HG02678 (cell line): ENCODE measurements around the gene TCEAL4.
"Not testable (repeated sequence)": the region's sequence is repeated elsewhere in the genome, so short reads cannot be mapped to it uniquely, and the experiment has no call there.

Source experiments
- ATAC-seq: cut with Tn5 transposase; IDR thresholded peaks from one replicate; pipeline ENCODE4 v1.9.1; 2021; ENCODE audit warnings: mild to moderate bottlenecking, moderate library complexity; ENCODE audit not compliant: unreplicated experiment

TCEAL4 gene

DNA sequence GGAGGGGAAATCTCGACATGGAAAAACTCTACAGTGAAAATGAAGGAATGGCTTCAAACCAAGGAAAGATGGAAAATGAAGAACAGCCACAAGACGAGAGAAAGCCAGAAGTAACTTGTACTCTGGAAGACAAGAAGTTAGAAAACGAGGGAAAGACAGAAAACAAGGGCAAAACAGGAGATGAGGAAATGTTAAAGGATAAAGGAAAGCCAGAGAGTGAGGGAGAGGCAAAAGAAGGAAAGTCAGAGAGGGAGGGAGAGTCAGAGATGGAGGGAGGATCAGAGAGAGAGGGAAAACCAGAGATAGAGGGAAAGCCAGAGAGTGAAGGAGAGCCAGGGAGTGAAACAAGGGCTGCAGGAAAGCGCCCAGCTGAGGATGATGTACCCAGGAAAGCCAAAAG lies 1.3 kb downstream of the TCEAL4 start:
- no peak for ATAC-seq

GRCh38 chrX:103592295-103592694 lies 7.0 kb downstream of the TCEAL4 start:
- ATAC-seq, result not testable (repeated sequence)

- ATAC-seq, result not testable (repeated sequence)
Observed at GRCh38 chrX:103595202-103595601, 9.9 kb downstream of the TCEAL4 start.

DNA sequence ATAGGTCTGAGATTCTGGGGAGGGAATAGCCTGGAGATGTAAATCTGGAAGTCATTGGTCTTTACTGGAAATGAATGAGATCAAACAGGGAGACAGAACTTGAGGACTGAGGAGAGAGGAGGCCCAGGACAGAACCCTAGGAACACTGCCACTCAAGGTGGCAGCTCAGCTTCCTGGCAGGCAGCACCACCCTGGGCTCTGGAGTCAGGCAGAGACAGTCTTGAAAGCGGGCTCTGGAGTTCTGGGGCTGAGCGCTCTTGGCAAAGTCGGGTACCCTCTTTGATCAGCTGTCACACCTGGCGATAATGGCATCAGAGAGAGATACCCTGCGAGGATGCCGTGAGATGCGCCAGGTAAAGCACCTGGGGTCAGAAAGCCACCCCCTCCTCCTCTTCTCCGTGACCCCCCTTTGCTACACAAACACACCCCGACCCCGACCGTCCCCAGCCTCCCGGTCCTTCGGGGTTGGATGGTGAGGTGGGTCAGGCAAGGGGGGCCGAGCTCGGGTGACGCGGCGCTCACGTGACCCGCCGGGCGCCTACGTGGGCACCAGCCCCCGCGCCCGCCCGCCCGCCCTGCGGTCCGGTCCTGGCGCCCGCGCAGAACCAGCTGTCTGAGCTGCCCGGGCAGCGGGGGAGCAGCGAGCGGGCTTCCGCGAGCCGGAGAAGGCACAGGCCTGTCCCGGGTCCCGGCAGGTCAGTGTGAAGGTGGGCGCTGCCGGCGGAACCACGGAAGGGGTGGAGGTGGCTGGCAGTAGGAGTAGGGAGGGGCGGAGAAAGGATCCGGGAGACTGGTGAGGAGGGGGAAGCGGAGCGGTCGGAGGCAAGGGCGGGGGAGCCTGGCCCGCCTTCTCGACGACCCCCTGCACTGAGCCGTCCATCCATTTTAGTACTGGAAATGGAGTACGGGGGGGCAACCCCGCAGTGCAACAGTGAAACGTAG lies 22.3 kb downstream of the TCEAL4 start, which contains the start of gene TCEAL3:
Gene TCEAL3, plus strand, starts transcription at position 600 of the 942 bp plus-strand sequence. CDS start 1,102 bp downstream, outside the sequence.
- peak; percentile 83 for ATAC-seq

DNA sequence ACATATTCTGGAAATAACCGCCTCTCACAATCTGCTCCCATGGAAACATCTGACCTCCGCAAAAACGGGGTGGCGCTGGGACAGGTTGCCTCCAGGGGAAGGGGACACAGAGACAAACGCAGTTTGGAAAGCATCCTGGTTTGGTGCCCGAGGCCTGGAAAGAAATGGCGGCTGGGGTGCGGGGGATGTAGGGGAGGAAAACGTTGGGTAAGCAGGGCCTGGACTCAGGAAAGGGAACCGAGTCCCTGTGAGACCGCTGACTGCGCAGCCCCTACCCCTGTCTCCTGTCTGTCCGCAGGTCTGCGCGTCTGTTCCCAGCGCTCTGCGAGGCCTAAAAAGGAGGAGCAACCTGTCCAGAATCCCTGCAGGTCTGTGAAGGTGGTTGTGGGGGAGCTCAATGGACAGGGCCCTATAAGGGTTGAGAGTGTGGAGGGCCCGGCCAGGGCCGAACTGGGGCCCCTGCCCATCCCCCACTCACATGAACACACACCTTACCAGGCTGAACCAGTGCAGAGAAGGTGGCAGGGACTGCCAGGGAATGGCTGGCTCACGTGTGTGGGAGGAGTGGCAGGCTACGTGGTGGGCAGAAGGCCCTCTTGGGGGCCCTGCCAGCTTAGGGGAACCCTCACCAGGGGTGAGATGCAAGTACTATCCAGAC lies 23.1 kb downstream of the TCEAL4 start:
- peak; percentile 25 for ATAC-seq

DNA sequence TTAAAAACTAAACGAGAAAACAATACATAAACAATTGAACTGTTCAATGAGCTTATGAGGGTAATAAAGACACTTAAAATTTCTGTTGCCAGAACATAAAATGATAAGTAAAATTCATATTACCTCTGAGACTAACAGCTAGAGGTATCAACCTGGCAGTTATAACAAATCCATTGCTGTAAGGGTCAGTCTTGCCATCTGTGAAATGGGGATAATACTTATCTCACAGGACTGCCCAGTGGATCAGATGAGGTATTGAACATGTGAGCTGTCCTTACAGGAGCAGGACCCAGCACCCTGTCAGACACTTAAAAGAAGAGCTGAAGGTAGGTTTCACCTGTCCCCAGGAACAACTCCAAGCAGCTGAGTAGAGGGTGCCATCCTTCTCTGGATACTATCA lies 25.0 kb downstream of the TCEAL4 start:
- no peak for ATAC-seq

DNA sequence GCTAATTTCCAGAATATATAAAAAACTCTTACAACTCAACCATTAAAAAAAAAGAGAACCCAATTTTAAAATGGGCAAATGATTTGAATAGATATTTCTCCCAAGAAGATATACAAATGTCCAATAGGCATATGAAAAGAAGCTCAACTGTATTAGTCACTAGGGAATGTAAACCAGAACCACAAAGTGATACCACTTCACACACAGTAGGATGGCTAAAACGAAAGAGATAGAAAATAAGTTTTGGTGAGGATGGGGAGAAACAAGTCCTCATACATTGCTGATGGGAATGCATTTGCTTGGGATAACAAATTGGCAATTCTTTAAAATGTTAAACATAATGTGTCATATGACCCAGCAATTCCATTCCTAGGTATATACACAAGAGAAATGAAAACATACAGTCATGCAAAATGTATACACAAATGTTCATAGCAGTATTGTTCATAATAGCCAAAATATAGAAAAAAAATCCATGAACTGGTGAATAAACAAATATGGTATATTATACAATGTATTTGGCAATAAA lies 28.1 kb downstream of the TCEAL4 start:
- no peak for ATAC-seq

- no peak for ATAC-seq
Observed at GRCh38 chrX:103614999-103615398, 29.7 kb downstream of the TCEAL4 start.

- ATAC-seq, result no peak
Observed at GRCh38 chrX:103615781-103616371, 30.6 kb downstream of the TCEAL4 start.

DNA sequence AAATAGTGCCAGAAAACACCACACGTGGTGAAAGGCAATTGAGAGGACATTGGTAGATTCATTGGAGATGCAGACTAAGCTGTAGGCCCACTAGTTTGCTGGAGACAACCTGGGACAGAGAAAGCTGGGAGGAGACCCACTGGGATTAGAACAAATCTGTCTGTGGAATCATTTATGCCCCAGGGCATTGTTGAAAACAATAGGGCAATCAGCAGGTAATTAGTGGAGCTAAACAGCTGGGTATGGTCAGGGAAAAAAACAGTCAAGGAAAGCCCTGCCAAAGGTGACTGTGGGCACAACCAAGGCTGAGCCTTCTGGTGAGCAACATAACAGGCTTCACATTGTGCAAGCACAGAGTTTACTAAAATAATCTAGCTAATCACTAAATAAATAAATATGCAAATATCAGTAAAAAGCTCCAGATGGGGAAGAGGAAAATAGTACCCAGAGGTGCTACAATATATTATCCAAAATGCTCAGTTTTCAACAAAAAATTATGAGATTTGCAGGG lies 31.4 kb downstream of the TCEAL4 start:
- ATAC-seq, result no peak

DNA sequence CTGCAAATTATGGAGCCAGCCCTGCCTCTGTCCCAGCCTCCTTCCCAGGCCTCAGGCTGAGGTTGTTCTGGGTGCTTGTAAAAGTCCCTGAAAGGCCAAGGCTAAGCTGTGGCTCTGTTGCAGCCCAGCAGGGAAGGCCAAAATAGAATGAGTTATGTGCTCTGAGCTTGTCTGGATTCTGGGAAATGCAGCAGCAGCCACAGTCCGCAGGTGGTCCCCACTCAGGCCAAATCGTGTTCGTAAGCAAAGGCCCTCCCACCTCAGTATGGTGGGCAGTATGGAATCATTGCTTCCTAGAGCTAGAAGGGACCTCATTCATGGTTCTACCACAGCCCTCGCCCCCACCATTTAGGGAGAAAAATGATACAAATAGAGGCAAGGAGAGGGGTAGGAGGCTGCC lies 38.8 kb downstream of the TCEAL4 start:
- no peak for ATAC-seq

- ATAC-seq, result no peak
Observed at GRCh38 chrX:103626855-103627254, 41.5 kb downstream of the TCEAL4 start.

GRCh38 chrX:103628386-103629317 lies 43.3 kb downstream of the TCEAL4 start, which contains the start of gene TCEAL1:
TCEAL1 (plus strand) TSS chrX:103628975; CDS start chrX:103629917, 942 bp downstream.
- peak; percentile 74 for ATAC-seq

GRCh38 chrX:103629318-103630170 lies 44.2 kb downstream of the TCEAL4 start:
- peak; percentile 39 for ATAC-seq

DNA sequence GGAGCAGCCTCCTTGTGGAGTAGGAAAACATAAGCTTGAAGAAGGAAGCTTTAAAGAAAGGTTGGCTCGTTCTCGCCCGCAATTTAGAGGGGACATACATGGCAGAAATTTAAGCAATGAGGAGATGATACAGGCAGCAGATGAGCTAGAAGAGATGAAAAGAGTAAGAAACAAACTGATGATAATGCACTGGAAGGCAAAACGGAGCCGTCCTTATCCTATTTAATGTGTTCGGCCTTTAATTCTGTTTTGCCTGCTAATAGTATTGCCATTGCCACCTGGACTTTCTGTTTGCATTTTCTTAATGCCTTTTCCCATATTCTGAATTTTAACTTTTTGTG lies 44.8 kb downstream of the TCEAL4 start:
- ATAC-seq, result no peak

- ATAC-seq, result no peak
Observed at GRCh38 chrX:103631145-103631544, 45.8 kb downstream of the TCEAL4 start.

- ATAC-seq, result no peak
Observed at GRCh38 chrX:103635436-103635835, 50.1 kb downstream of the TCEAL4 start.
